GM18520 (cell line): ENCODE measurements around the gene RNFT1.
"Not testable (repeated sequence)": the region's sequence is repeated elsewhere in the genome, so short reads cannot be mapped to it uniquely, and the experiment has no call there.

Source experiments
- ATAC-seq: cut with Tn5 transposase; IDR thresholded peaks from one replicate; pipeline ENCODE4 v1.9.1; 2021; ENCODE audit not compliant: unreplicated experiment

Gene RNFT1

DNA sequence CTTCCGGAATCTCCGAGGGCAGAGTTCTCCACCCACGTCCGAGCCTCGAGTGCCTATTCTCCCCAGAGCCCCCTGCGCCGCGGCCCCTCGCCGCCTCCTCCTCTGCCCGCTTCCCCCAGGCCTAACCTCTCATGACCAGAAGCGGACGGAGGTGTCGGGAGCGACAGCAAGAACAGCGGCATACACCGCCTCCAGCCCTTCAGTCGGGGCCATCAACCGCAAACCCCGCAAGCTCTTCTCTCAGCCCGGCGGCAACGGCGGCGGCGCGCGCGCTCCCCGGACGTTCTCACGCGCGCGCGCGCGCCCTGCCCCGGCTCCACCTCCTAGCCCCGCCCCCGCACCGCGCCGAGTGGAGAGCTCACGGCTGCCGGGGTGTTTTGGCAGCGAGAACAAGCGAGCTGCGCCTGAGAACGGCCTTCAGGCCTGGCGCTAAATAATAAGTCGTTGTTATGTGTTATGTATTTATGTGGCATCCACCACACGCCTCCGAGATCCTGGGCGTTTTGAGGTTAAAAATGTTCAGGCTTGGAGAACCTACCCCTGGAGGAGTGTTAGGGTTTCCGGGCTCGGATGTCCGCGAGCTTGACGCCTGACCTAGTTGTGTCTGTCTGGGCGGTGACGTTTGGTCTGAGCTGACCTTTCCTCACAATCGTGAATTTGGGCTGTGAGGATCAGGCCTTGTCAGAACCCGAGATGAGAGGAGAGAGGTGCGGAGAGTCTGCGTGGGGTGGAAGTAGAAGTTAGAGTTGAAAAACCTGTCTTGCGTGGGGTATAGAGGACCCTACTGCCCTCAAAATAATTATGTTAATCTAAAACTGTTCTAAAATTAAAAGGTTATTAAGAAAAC, at the start of gene RNFT1:
Gene RNFT1 (minus strand): TSS at position 259 of the 847 bp plus-strand sequence. CDS start 77 bp downstream, at position 182.
- ATAC-seq, result no peak

DNA sequence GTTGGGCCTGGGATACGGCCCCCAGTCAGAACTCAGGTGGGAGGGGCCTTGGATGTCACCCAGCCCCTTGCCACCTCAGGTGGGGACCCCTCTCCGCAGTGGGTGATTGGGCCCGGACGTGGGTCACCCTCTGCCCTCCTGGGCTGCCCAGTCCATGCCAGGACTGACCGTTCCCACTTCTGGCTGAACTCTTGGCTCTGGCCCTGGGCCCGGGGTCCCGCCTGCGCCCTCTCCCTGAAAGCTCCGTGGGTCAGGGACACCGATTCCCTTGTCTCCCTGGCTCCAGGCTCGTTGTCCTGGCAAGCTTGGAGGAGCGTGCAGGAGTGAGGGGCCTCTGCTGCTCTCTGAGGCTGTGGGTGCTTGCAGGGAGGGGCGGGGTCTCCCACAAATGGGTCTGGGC, 44.8 kb upstream of the RNFT1 start:
- not testable (repeated sequence) for ATAC-seq

- not testable (repeated sequence) for ATAC-seq
These were observed 43.8 kb upstream of the RNFT1 start for GRCh38 chr17:60008377-60008776.

- ATAC-seq, result no peak
These were observed 41.6 kb upstream of the RNFT1 start for GRCh38 chr17:60006160-60006559.

GRCh38 chr17:60004561-60004960, 40.0 kb upstream of the RNFT1 start:
- ATAC-seq, result not testable (repeated sequence)

- ATAC-seq, result not testable (repeated sequence)
These were observed 37.9 kb upstream of the RNFT1 start for GRCh38 chr17:60002405-60002804.

DNA sequence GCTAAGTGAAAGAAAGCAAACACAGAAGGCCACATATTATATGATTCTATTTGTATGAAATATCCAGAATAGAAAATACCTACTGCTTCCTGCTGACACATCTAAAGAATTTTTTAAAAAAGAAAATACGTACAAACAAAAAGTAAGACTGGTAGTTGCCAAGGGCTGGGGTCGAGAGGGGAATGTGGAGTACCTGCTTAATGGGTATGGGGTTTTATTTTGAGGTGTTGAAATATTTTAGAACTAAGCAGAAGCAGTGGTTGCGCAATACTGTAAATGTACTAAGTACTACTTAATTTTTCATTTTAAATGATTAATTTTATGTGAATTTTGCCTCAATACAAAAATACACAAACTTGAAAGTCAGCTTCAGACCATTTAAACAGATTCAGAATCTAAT, 32.1 kb upstream of the RNFT1 start:
- ATAC-seq, result not testable (repeated sequence)

DNA sequence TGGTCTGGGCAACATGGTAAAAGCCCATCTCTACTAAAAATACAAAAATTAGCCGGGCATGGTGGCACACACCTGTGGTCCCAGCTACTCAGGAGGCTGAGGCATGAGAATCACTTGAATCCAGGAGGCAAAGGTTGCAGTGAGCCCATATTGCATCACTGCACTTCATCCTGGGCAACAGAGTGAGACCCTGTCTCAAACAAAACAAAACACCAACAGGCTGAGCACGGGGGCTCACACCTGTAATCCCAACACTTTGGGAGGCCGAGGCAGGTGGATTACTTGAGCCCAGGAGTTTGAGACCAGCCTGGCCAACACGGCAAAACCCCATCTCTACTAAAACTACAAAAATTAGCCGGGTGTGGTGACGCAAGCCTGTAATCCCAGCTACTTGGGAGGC, 10.6 kb upstream of the RNFT1 start:
- ATAC-seq, result not testable (repeated sequence)

DNA sequence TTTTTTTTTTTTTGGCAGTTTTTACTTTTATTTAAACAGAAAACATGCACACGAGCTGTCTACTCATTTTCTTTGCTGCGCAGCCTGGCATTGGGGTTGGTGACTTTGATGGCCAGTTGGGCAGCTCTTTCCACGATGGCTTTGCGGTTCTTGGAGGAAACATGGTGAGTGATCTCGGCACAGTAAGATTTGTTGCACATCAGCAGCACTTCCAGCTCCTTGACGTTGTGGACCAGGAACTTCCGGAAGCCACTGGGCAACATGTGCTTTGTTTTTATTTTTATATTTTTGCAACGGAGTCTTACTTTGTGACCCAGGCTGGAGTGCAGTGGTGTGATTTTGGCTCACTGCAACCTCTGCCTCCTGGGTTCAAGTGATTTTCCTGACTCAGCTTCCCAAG, 8.9 kb upstream of the RNFT1 start:
- ATAC-seq, result not testable (repeated sequence)

DNA sequence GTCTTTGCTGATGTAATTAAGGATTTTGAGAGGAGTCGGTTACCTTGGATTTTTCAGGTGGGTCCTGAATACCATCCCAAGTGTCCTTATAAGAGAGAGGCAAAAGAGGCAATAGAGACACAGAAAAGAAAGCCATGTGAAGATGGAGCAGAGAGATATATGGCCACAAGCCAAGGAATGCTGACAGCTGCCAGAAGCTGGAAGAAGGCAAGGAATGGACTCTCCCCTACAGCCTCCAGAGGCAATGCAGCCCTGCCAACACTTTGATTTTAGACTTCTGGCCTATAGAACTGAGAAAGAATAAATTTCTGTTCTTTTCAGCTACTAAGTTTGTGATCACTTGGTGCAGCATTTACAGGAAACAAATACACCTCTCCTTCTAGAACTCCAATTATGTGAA, 8.2 kb upstream of the RNFT1 start:
- no peak for ATAC-seq

GRCh38 chr17:59971771-59972170, 7.2 kb upstream of the RNFT1 start:
- ATAC-seq, result not testable (repeated sequence)

GRCh38 chr17:59963738-59964481, 630 bp downstream of the RNFT1 start:
- ATAC-seq, result no peak

GRCh38 chr17:59962739-59963318, 1.7 kb downstream of the RNFT1 start:
- no peak for ATAC-seq

DNA sequence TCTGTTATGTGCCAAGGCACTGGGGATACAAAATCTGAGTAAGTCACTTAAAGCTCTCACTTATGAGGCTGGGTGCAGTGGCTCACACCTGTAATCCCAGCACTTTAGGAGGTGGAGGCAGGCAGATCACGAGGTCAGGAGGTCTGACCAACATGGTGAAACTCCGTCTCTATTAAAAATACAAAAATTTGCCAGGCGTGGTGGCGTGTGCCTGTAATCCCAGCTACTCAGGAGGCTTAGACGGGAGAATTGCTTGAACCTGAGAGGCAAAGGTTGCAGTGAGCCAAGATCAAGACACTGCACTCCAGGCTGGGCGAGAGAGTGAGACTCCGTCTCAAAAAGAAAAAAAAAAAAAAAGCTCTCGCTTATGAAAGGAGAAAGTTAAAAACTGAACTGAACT, 5.0 kb downstream of the RNFT1 start:
- not testable (repeated sequence) for ATAC-seq

DNA sequence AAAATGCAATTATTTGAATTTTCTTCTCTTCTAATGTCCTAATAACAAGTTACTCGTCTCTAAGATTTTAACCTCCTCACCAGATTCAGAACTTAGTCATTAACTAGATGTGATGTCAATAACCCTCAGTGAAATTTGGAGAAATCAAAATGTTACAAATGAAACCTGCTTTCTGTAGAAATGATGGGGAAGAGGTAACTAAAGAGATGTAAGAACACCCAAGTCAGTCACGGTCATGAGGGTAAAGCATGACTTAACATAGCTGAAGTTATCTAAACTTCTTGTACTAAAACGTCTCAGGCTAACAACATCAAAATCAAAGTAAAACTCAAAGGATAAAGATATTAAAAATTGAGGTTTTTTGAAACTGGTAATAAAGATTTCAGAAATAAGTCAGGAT, 9.7 kb downstream of the RNFT1 start:
- no peak for ATAC-seq

- ATAC-seq, result no peak
These were observed 14.5 kb downstream of the RNFT1 start for GRCh38 chr17:59950049-59950448.

DNA sequence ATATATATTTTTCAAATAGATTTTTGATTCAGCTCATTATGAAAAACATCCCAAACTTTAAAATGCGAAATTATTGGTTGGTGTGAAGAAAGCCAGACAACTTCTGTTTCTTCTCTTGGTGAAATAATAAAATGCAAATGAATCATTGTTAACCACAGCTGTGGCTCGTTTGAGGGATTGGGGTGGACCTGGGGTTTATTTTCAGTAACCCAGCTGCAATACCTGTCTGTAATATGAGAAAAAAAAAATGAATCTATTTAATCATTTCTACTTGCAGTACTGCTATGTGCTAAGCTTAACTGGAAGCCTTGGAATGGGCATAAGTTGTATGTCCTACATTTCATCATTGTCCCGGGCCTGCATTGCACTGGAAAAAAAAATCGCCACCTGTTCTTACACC, 17.2 kb downstream of the RNFT1 start:
- ATAC-seq, result not testable (repeated sequence)

GRCh38 chr17:59946433-59946832, 18.1 kb downstream of the RNFT1 start:
- ATAC-seq, result not testable (repeated sequence)

DNA sequence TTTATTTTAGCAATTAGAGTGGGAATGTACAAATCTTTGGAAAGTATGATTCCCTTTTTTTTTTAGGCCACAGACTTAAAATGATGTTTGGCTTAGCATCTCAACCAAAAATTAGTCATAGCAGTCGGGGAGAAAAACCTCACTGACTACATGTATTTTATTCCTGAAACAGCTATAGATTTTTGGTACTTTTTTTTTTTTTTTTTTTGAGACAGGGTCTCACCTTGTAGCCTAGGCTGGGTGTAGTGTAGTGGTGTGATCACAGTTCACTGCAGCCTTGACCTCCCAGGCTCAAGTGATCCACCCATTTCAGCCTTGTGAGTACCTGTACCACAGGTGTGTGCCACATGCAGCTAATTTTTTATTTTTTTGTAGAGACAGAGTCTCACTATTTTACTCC, 23.4 kb downstream of the RNFT1 start:
- no peak for ATAC-seq

DNA sequence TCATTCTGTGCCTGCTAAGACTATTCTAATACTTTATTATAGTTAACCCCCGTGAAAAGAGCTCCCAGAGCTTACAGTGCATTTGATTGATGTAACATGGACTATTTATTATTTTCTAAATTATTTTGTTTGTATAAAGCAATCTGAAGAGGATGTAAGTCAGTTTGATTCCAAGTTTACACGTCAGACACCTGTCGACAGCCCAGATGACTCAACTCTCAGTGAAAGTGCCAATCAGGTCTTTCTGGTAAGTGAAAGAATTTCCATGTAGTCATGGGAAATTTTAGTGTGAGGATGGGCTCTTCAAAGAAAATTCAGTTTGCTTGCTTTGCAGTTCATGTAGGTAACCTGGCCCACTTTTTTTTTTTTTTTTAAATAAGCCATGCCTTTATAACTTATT, 23.8 kb downstream of the RNFT1 start:
- not testable (repeated sequence) for ATAC-seq

GRCh38 chr17:59933317-59933716, 31.2 kb downstream of the RNFT1 start:
- ATAC-seq, result not testable (repeated sequence)

DNA sequence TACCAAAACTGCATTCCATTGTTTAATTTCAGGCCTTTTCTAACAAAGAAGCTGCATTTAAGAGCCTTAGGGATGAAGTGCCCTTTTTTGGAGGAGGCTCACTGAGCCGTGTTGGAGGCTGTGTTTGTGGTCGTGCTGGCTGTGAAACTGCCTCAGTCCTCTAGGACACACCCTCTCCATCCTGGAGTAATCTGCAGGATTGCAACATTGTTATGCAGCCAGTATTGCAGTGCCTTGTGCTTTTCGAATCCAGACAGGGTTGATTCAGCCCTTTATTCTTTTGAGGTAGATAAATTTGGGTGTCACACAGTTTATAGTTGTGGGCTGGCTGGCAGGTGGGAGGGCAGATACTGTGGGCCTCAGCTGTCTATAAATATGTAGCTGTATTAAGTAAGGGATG, 33.8 kb downstream of the RNFT1 start:
- ATAC-seq, result not testable (repeated sequence)
